ENCODE data around the gene REPS1.

Gene REPS1

DNA sequence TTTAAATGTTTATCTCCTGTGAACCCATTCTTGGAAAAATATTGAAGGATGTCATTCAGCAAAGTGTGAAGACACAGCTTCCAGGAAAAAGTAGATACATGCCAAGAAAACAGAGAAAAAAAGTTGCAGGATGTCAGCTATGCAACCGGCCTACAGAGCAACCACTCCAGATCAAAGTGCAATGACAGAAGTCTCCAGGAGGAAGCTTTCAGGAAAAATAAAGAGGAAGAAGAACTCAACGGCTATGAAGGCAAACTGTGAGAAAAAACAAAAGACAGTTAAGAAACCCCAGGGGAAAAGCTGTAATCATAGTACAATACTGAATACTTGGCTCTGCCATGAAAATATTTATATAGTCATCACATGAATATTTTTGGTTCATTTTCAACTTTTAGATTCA, 30.6 kb downstream of the REPS1 start:
- Mint-ChIP-seq H3K36me3 (ENCODE audit: low read depth) (peaks cover 24% of the 10 kb centered on the region), H3K9me3 (no peaks in the 10 kb centered on the region), H3K27me3 (ENCODE audit: low read depth, poor library complexity) (no peaks in the 10 kb centered on the region), H3K4me1 (no peaks in the 10 kb centered on the region), H3K4me3 (no peak overlapping the region), H3K27ac (no peak overlapping the region)
- TF ChIP-seq CTCF (IDR thresholded peaks at IDR 0.05), result no peak
- no peak for DNase-seq

GRCh38 chr6:138956244-138956924, 31.7 kb downstream of the REPS1 start:
- Mint-ChIP-seq H3K36me3 (ENCODE audit: low read depth) (peaks cover 24% of the 10 kb centered on the region), H3K9me3 (no peaks in the 10 kb centered on the region), H3K27ac (no peak overlapping the region), H3K27me3 (ENCODE audit: low read depth, poor library complexity) (no peaks in the 10 kb centered on the region), H3K4me1 (no peaks in the 10 kb centered on the region), H3K4me3 (no peak overlapping the region)
- no peak for DNase-seq
- TF ChIP-seq CTCF (IDR thresholded peaks at IDR 0.05), result no peak

GRCh38 chr6:138955262-138955661, 32.8 kb downstream of the REPS1 start:
- no peaks in the 10 kb centered on the region for H3K27me3 Mint-ChIP-seq (ENCODE audit: low read depth, poor library complexity)
- H3K36me3 Mint-ChIP-seq (ENCODE audit: low read depth), result peaks cover 24% of the 10 kb centered on the region
- no peak overlapping the region for H3K27ac Mint-ChIP-seq
- TF ChIP-seq CTCF (IDR thresholded peaks at IDR 0.05), result no peak
- H3K4me3 Mint-ChIP-seq, result no peak overlapping the region
- no peaks in the 10 kb centered on the region for H3K4me1 Mint-ChIP-seq
- H3K9me3 Mint-ChIP-seq, result no peaks in the 10 kb centered on the region
- no peak for DNase-seq

DNA sequence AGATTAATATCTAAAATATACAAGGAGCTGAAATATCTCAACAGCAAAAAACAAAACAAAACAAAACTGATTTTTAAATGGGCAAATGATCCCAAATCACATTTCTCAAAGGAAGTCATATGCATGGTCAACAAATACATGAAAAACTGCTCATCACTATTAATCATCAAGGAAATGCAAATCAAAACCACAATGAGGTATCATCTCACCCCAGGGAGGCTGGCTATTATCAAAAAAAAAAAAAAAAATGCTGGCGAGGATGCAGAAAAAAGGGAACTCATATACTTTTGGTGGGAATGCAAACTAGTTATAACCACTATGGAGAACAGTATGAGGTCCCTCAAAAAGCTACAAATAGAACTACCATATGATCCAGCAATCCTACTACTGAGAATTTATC, 34.6 kb downstream of the REPS1 start:
- Mint-ChIP-seq H3K4me1 (peaks cover 11% of the 10 kb centered on the region), H3K36me3 (ENCODE audit: low read depth) (peaks cover 24% of the 10 kb centered on the region), H3K9me3 (no peaks in the 10 kb centered on the region), H3K27ac (no peak overlapping the region), H3K27me3 (ENCODE audit: low read depth, poor library complexity) (no peaks in the 10 kb centered on the region), H3K4me3 (no peak overlapping the region)
- no peak for DNase-seq
- TF ChIP-seq CTCF (IDR thresholded peaks at IDR 0.05), result no peak

- Mint-ChIP-seq H3K4me1 (peaks cover 11% of the 10 kb centered on the region), H3K27me3 (ENCODE audit: low read depth, poor library complexity) (no peaks in the 10 kb centered on the region), H3K27ac (peak overlapping the region; percentile 38), H3K4me3 (no peak overlapping the region), H3K36me3 (ENCODE audit: low read depth) (peaks cover 25% of the 10 kb centered on the region), H3K9me3 (no peaks in the 10 kb centered on the region)
- no peak for DNase-seq
- TF ChIP-seq CTCF (IDR thresholded peaks at IDR 0.05), result no peak
These were observed 39.4 kb downstream of the REPS1 start for GRCh38 chr6:138948546-138949179.

- H3K36me3 Mint-ChIP-seq (ENCODE audit: low read depth), result peaks cover 28% of the 10 kb centered on the region
- no peak overlapping the region for H3K4me3 Mint-ChIP-seq
- peaks cover 11% of the 10 kb centered on the region for H3K4me1 Mint-ChIP-seq
- no peaks in the 10 kb centered on the region for H3K9me3 Mint-ChIP-seq
- no peak for TF ChIP-seq CTCF (IDR thresholded peaks at IDR 0.05)
- no peak overlapping the region for H3K27ac Mint-ChIP-seq
- no peak for DNase-seq
- H3K27me3 Mint-ChIP-seq (ENCODE audit: low read depth, poor library complexity), result no peaks in the 10 kb centered on the region
These were observed 40.0 kb downstream of the REPS1 start for GRCh38 chr6:138948004-138948403.
